ENCODE measurements around the gene DRGX.

DRGX gene

DNA sequence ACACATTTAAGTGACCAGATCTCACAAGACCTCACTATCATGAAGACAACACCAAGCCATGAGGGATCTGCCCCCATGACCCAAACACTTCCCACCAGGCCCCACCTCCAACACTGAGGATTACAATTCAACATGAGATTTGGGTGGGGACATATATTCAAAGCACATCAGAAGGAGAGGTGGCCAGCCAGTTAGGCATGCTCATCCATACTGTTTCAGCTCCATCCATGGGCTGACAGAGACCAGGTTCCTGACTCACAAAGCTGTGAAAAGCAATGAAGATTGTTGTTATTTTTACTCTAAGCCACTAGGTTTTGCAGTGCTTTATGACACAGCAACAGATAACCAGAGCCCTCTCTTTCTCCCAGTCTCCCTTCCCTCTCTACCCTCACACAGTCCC lies 60.9 kb downstream of the DRGX start:
- no peak for DNase-seq

GRCh38 chr10:49333192-49333591 lies 62.7 kb downstream of the DRGX start:
- no peak for DNase-seq

- DNase-seq, result no peak
Measured at GRCh38 chr10:49332768-49333167, 63.1 kb downstream of the DRGX start.

- no peak for DNase-seq
Measured at GRCh38 chr10:49332333-49332732, 63.6 kb downstream of the DRGX start.

GRCh38 chr10:49331431-49331830 lies 64.5 kb downstream of the DRGX start:
- DNase-seq, result no peak

- DNase-seq, result no peak
Measured at GRCh38 chr10:49330127-49330665, 65.7 kb downstream of the DRGX start.

DNA sequence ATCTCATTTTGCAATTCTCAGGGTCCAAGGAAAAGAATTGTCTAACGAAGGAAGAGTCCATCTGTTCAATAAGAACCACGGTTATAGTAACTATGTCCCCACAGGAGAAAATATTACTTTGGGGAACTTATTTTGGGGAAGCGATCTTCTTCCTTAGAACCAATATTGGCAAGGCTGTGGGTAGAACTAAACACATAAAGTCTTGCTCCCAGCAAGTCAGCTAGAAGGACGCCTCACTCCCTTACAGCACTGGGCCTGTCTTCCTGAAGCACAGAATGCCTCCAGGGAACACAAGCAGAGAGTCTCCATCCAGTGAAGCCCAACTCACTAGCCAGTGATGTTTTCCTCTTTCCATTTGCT lies 66.8 kb downstream of the DRGX start:
- no peak for DNase-seq

GRCh38 chr10:49328401-49329145 lies 67.3 kb downstream of the DRGX start:
- no peak for DNase-seq

DNA sequence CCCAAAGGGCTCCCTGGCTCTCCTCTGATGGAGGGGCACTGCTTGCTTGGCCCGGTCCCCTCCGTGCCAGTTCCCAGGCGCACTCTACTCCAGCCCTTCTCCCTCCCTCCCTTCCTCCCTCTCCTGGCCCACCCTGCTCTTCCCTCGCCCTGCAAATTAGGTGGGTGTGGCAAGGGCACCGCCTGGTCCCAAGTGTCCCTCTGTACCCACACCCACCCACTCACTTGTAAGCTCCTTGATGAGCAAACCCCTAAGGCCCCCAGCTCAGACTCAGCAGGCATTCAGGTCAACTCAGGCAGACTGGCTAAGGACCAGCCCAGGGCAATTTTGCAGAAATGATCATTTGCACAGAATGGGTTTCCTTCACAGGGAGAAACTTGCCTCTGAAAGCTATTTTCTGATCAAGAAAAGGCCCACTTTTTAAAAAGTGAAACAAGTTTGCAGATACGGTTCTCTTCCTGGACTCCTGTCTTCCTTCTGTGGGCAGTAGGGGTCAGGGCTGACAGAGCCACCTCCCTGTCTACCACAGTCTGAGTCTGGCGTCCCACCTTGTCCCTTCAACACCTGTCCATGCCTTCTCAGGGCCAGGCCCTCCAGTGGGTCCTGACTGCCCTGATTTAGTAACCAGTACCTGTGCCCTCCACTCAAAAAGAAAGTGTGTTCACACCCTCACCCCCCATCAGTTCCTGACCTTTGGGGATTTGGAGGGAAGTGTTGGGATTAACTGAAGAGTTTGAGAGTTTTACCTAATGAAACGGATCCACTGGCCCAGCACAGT lies 68.7 kb downstream of the DRGX start:
- no peak for DNase-seq

GRCh38 chr10:49325916-49326783 lies 69.7 kb downstream of the DRGX start:
- no peak for DNase-seq

DNA sequence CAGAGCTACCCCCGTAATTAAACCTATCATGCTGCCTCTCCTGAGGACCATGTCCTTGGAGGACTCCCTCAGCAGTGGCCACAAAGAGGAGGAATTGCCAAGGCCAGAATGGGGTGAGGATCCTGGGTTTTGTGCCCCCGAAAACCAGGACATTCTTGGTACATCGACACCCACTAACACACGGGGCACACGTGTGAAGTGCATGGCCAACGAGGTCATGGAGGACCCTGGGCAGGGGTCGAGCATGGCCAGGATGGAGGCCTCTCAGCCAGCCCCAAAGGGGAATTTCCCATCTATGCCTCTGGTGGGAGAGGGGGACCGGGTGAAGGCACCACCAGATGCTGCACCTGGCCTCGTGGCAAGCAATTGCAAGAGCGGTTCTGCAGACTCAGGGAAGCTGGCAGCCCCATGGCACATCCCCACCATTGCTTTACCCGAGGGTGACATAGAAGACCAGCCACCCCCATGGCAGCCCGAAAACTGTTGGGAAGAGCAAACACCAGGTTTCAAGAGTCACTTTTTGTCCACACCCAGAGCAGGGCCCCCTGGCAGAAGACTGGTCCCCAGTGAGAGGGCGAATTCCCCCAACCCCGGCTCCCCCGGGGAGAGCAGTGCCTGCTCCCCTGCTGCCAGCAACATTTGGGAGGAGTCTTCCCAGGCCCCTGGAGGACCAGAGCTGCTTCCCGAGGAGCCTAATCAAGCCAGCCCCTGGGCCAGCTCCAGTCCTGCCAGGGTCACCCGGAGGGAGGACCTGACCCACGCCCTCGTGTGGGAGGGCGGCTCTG lies 70.6 kb downstream of the DRGX start:
- DNase-seq, result no peak

DNA sequence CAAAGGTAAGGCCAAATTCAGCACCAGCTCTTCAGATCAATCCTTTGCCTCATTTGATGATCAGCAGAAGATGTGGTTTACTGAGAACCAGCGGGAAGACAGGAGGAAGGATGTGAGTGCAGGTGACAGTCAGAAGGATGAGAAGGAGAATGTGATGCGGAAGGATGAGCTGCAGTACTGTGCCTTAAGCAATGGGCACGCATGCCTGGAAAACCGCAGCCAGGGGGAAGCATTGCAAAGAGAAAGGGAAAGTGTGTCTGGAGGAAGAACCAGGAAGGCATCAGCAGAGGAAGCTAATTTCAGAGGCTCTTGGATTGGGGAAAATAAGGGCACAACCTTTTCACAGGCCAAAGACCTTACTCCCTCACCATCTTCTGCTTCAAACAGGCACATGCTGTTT lies 71.2 kb downstream of the DRGX start:
- DNase-seq, result no peak

GRCh38 chr10:49323896-49324270 lies 72.0 kb downstream of the DRGX start:
- DNase-seq, result no peak

DNA sequence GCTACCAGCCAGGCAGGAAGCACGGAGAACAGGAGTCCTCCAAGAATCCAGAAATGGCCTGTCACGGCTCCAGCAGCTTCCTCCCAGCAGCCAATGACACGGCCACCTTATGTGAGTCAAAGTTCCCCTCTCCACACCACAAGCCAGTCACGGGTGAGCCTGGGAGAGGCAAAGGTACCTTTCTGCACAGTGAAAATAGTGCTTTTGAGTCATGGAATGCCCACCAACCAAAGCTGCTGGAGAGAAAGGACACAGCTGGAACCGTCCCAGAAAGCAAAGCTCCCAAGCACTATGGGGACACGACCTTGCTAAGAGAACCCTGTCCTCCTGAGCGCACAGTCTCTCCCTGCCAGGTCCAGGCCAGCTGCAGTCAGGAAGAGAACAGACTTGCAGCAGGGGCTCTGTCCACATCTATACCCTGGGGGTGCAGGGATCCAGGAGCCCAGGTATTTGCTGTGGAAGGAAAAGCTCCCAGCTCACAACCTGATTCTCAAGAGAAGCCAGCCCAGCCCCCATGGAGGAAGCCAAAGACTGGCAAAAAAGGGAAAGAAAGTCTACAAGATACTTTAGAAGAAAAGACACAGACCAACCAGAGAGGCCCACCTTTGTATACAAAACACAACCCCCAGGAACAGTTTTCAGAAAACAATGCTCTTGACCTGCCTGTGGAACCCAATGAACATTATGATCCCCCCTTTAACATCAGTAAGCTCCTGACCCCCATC lies 72.6 kb downstream of the DRGX start:
- no peak for DNase-seq

- no peak for DNase-seq
Measured at GRCh38 chr10:49322371-49323170, 73.3 kb downstream of the DRGX start.

DNA sequence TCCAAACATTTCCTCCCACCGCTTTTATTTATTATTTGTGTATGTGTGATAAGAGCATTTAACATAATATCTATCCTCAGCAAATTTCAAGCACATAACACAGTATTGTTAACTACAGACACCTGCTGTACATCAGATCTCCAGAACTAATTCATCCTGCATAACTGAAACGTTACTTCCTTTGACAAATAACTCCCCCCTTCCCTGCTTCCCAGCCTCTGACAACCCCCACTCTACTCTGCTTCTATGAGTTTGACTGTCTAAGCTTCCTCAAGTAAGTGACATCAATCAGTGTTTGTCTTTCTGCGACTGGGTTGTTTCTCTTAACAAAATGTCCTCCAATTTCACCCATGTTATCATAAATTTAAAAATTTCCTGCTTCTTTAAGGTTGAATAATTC lies 74.9 kb downstream of the DRGX start:
- DNase-seq, result no peak

- no peak for DNase-seq
Measured at GRCh38 chr10:49320191-49320590, 75.7 kb downstream of the DRGX start.

DNA sequence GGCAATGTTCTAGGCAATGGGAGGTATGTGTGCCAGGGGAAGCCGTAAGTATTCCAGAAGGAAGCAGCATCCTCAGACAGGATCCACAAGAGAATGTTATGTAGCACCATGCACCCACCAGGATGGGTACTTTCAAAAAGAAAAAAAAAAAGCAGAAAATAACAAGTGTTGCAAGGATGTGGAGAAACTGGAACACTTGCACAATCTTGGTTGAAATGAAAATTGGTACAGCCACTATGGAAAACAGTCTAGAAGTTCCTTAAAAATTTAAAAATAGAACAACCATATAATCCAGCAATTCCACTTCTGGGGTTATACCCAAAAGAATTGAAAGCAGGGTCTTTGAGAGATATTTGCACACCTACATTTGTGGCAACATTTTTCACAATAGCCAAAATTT lies 76.7 kb downstream of the DRGX start:
- DNase-seq, result no peak

GRCh38 chr10:49318755-49319154 lies 77.1 kb downstream of the DRGX start:
- no peak for DNase-seq

DNA sequence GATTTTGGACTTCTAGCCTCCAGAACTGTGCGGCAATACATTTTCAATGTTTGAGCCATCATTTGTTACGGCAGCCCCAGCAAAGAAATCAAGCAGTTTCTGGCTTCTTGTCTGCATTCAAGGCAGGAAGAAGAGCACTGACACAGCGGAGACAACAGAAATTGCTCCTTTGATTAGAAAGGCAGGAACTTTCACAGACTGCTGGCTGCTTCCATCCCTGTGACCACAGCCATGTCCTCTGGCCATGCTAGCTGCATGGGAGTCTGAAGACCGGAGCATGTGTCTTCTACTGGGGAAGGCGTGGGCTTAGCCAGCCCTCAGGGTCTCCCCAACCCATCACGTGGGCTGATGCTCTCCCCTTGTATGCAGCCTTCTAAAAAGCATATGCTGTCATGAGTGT lies 77.9 kb downstream of the DRGX start:
- DNase-seq, result no peak

GRCh38 chr10:49314806-49315205 lies 81.1 kb downstream of the DRGX start:
- no peak for DNase-seq

All from NCI-H510A treated with DMSO at 0.1 percent for 48 hours (cell line).